NCI-H446 treated with DMSO at 0.1 percent for 48 hours (cell line): ENCODE results near the gene ISY1.
A peak's percentile ranks its signal among the peaks of the same experiment; 100 is the strongest.
"Not testable (repeated sequence)": the region's sequence is repeated elsewhere in the genome, so short reads cannot be mapped to it uniquely, and the experiment has no call there.

Experiments
- DNase-seq: peaks from one replicate; lab custom pipeline; 2025; lab: John Stamatoyannopoulos, UW

The ISY1 gene

DNA sequence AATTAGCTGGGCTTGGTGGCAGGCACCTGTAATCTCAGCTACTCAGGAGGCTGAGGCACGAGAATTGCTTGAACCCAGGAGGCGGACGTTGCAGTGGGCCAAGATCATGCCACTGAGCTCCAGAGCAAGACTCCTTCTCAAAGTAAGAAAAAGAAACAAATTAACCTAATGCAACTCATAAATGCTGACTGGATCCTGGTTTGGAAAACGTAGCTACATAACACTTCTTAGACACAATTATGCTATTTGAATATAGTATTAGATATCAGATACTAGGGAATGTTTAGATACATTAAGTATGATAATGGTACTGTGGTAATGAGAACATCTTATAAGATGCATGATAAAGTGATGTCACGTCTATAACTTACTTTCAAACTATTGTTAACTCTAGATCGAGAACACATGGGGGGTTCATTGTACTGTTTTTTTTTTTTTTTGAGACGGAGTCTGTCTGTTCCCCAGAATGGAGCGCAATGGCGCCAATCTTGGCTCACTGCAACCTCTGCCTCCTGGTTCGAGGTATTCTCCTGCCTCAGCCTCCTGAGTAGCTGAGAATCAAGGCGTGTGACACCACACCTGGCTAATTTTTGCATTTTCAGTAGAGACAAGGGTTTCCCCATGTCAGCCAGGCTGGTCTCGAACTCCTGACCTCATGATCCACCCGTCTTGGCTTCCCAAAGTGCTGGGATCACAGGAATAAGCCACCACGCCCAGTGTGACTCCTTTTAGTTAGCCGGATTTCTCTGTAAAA lies 5.9 kb upstream of the ISY1 start:
- no peak for DNase-seq

DNA sequence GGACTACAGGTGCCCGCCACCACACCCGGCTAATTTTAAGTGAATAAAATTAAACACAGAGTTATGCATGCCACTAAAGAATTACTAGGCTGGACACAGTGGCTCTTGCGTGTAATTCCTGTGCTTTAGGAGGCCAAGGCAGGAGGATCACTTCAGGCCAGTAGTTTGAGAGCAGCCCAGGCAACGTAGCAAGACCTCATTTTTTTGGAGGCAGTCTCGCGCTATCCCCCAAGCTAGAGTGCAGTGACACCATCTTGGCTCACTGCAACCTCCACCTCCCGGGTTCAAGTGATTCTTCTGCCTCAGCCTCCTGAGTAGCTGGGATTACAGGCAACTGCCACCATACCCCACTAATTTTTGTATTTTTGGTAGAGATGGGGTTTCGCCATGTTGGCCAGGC lies 4.7 kb upstream of the ISY1 start:
- not testable (repeated sequence) for DNase-seq

DNA sequence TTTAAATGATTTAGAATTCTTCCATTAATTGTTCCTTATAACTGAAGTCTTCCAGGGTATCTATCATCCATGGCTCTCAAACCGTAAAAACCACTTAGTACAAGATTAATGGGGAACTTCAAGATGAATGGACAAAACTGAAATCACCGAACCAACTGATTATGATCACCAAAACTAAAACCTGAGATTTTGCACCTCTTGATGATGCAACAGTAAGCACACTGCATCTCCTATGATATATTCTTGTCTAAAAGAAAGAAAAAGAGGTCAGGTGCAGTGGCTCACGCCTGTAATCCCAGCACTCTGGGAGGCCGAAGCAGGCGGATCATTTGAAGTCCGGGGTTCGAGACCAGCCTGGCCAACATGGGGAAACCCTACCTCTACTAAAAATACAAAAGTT lies 3.6 kb upstream of the ISY1 start:
- DNase-seq: no peak

DNA sequence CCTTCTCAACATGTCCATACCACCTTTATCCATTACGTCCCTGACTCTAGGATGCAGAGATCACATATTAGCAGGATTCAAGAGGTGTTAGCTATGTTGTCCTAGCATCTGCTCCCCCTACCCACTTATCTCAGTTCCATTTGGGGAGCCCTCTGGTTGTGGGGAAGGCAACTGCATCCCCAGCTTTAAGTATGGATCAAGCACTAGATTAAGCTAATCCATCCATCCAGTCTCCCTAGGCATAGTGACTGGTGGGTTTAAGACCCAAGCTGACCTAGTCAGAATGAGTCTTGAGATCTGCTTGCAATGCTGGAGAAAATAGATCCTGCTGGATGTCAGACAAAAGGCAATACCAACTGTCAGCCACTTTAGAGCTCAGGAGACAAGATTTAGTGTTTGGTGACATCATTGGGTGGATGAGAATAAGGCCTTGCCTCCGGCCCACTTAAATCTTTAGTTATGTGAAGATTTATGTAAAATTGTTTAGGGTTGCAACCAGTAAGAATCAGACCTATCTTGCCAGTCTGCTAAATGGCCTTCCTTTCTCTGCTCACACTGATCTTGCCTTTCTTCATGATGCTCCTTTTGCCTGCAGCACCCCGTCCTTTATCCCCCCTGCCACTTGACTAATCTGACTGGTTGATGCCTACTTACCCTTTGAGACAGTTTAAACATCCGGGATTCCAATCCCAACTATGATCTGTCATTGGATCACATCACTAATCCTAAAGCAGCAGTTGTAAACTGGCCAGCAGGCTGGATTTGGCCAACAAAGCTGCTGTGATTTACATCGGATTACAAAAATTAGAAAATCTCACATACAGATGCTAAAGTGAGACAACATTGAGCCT lies 2.1 kb upstream of the ISY1 start:
- no peak for DNase-seq

DNA sequence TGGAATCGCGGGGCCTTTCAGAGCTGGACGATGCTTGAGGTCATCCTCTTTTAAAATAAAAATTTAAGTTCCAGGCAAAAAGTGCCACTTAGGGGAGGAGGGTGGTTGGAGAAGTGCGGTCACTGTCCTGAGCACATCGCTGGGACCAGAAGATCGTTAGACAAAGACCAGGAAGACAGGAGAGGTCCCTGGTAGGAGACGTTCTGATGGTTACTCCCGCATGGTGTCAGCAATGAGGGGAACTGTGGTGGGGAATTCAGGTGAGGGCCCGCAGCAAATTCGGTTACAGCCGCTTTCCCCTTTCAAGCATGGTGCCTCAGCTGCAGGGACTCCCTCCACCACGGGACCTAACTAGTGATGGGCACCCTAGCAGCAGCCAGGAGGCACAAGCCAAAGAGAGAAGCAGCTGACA lies 1.0 kb upstream of the ISY1 start:
- DNase-seq: no peak

DNA sequence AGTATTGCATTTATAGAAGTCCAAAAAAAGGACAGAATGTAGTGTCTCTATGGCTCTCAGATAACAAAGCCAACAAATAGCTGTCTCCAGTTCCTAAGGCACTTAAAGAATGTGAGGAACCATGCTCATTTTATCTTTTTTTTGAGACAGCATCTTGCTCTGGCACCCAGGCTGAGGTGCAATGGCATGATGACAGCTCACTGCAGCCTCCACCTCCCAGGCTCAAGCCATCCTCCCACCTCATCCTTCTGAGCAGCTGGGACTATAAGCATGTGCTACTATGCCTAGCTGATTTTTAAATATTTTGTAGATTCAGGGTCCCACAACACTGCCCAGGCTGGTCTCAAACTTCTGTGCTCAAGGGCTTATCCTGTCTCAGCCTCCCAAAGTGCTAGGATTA lies 16.1 kb downstream of the ISY1 start:
- DNase-seq: no peak

DNA sequence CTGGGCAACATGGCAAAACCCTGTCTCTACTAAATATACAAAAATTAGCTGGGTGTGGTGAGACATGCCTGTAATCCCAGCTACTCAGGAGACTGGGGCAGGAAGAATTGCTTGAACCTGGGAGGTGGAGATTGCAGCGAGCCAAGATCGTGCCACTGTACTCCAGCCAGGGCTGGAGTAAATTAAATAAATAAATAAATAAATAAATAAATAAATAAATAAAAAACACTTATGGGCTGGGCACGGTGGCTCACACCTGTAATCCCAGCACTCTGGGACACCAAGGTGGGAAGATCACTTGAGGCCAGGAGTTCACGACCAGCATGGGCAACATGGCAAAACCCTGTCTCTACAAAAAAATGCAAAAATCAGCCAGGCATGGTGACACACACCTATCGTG lies 19.9 kb downstream of the ISY1 start:
- not testable (repeated sequence) for DNase-seq

DNA sequence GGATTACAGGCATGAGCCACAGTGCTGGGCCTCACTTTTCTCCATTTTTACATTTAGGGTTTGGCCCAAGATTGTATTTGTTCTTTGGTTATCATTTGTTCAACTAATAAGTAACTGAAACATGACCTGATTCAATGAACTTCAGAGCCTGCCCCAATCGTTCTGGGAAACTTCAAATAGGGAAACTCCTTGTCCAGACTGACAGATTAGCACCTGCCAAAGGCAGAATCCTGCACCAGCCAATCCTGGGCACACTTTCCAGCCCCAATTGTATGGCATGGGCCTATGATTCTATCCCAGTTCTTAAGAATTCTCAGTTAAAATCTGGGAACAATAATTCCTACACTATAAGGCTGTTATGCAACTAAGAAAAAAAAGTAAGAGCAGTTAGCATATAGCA lies 21.0 kb downstream of the ISY1 start:
- no peak for DNase-seq

DNA sequence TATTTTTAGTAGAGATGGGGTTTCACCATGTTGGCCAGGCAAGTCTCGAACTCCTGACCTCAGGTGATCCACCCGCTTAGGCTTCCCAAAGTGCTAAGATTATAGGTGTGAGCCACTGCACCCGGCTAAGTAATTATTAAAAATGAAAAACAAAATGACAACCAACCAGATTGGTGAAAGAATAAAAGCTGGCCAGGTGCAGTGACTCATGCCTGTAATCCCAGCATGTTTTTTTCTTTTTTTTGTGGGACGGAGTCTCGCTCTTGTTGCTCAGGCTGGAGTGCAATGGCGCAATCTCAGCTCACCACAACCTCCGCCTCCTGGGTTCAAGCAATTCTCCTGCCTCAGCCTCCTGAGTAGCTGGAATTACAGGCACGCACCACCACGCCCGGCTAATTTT lies 24.6 kb downstream of the ISY1 start:
- DNase-seq: not testable (repeated sequence)

DNA sequence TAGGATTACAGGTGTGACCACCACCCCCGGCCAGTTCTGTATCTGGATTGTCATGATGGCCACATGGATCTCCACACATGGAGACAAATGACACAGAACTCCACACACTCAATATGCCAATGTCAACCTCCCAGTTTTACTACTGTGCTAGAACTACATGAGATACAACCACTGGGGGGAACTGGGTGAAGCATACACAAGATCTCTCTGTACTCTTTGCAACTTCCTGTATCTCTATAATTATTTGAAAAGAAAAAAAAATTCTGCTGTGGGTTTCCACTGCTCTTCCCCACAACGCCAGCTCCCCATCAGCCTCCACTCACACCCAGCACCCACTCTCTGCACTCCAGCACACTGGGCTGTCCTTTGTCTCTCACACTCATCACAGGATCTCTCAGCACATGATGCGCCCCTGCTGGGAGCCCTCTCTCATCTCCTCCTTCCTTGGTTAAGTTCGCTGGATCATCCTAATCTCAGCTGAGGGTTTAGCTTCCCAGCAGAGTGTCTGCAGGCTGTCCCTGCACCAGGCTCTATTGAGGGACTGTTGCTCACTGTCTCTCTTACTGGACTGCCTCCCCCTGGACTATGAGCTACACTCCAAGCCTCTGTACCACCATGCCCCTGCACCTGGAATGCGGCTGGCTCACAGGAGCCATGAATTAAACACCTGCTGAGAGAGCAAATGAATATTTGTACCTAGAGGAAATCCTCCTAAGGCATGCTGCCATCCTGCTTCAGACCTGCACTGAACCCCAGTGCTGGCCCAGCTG lies 28.6 kb downstream of the ISY1 start:
- DNase-seq: no peak

DNA sequence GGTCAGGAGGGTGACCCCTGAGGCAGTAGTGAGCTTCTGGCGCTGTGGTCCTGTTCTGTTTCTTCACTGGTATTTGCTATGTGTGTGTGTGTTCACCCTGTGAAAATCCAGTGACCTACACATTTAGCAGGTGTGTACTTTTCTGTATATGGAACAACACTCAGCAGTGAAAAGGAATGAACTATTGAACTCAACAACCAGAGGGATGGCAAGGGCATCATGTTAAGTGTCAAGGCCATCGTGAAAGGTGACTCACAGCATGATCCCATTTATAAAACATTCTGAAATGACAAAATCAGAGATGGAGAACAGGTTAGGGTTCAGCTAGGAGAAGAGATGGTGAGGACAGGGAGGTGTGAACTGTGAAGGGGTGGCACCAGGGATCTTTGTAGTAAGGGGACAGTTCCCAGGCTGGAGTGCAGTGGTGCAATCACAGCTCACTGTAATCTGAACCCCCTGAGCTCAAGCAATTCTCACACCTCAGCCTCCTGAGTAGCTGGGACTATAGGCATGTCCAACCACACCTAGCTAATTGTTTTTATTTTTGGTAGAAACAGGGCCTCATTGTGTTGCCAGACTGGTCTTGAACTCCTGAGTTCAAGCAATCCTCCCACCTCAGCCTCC lies 29.3 kb downstream of the ISY1 start:
- DNase-seq: no peak

DNA sequence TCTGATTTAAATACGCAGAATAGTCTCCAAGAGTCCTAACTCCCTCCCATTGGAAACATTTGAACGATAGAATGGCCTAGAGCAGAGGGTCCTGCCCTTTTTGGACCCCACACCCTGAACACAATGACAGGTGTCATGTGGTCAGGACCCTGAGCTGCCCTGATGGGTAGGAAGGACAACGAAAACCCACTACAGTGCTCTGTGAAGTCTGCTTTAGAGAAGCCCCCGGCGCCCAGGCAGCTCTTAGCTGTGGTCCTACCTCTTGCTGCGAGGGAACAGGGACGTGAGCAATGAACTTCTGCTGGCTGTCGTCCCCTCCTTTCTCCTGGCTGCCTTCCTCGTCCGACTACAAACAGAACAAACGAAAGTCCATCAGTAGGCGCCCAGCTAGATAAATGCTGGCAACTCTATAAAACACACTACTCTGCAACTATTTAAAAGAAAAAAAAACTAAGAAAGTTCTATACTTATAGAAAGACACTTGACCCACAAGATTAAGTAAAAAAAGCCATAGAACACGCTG lies 30.5 kb downstream of the ISY1 start:
- no peak for DNase-seq

DNA sequence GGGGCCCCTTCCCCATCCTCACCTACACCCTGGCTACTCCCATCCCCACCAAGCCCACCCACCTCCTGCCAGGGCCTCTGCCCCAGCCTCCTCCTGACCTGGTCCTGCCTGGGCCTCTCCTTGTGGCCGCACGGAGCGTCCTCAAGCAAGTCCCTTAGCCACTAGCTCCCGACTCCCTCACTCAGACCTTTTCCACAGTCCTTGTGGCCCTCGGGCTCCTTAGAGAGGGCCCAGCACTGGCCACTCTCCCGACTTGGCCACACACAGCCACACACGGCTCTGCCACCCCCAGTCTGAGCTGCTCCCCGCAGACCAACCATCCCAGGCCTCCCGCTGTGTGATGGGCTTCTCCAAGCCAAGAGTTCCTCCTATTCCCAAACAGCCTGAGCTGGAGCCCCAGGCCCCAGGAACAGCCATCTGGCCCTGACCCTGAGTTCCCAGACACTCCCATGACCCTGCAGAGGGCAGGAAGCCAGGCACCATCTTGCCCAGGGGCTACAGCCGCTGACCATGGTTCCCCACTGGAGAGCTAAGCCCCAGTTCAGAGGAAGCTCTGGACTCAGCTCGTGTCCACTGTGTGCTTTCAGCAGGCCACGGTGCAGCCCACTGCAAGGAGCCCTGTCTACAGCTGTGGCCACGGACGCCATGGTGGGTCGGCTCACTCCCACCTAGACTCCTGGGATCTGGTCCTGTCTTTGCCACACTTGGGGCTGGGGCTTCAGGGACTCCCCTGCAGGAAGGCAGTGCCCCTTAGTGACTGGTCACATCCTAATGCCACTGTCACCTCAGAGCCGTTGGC lies 32.3 kb downstream of the ISY1 start:
- no peak for DNase-seq

DNA sequence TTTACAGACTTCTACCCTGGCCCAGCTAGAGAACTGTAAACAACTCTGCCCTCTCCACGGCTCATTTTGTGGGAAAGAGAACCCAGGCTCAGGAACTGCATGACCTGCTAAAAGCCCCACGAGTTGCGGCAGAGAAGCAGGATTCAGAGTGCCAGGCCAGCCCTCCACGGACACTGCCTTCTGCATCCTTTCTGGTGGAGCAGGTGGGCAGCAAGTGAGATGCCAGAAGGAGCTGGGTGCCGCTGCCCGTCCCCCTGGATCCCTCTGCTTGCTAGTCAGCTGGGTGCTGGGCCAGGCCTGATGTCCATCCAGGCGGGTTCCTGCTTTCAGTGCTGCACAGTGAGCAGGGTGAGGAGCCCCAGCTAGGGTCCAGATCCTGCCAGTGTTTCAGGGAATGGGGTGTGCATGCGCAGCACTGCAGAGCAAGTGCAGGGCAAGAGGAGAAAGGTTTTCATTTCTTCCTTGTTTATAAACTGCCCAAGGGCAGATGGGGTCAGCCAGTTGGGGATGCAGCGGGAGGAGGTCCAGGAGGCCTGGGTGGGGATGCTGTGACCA lies 34.1 kb downstream of the ISY1 start:
- no peak for DNase-seq

DNA sequence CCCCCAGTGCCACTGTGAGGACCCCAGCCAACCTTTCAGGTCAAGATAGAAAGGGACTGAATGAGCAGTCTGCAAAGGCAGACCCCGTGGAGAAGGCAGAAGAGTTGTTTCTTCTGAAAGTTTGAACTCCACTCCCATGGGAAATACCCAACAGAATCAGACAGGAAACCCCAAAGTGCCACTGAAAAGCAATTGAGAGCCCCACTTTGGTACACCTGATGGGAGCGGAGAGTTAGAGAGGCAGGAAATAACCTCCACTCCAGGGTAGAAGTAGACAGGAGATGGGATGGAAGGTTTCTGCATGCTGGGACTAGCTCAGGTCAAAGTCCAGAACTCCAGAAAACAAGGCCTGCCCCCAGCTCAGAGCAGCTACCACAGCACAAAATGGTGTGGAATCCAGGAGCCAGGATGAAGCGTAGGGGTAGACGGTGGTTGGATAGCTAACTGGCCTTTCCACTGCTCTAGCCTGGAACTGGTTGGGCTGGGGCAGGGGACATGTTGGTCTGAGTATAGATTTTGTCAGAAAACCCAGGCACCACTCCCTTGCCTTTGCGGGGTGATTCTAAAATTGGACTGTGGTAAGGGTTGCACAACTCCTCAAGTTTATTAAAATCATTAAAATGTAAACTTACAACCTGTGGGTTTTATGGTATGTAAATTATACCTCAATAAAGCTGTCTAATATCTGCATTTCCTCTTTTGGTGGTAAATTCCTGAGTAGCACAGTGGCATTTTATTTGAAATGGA lies 37.4 kb downstream of the ISY1 start:
- no peak for DNase-seq

DNA sequence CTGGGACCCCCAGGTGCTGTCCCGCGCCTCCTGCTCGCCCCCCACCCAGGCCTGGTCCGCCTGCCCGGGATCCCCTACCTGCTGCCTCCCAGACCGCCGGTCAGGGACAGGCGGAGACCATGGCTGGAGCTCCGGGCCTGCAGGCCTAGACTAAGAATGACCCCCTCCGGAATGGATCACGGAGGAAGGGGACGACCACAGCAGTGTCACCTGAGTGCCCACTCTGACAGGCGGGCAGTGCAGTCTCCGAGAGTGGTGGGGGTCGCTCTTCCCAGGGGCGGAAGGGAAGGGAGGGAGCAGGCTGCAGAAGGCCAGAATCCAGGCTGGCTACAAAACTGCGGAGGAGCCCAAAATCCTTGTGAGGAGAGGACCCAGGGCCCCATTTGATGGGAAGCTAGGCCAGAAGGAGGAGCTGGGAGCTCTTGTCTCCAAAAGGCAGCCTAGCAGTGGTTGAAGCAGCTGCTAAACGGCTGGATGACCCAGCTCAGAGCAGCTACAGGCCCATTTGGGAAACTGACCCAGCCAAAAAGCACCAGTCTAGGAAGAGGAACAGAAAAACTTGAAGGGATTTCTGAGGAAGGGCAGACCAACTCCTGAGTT lies 38.4 kb downstream of the ISY1 start:
- no peak for DNase-seq

DNA sequence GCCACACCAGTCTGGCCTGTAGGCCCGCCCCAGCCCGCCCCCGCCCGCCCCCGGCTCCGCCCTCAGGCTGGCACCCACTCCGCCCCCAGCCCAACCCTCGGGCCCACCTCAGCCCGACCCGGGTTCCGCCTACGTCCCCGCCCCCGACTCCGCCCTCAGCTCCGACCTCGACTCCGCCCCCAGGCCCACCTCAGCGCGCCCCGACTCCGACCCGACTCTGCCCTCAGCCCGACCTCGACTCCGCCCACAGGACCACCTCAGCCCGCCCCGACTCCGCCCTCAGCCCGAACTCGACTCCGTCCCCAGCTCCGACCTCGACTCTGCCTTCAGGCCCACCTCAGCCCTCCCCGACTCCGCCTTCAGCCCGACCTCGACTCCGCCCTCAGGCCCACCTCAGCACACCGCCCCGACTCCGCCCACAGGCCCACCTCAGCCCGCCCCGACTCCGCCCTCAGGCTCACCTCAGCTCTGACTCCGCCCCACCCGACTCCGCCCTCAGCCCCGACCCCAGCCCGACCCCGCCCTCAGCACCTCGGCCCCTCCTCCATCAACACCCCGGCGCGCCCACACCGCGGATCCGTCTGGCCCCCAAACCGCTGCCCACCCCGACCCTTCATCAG lies 39.0 kb downstream of the ISY1 start, which contains the start of gene RAB43:
Gene RAB43 (minus strand): TSS at position 13 of the 620 bp plus-strand sequence. CDS start 315 bp downstream, outside the sequence.
- DNase-seq: peak; percentile 25

DNA sequence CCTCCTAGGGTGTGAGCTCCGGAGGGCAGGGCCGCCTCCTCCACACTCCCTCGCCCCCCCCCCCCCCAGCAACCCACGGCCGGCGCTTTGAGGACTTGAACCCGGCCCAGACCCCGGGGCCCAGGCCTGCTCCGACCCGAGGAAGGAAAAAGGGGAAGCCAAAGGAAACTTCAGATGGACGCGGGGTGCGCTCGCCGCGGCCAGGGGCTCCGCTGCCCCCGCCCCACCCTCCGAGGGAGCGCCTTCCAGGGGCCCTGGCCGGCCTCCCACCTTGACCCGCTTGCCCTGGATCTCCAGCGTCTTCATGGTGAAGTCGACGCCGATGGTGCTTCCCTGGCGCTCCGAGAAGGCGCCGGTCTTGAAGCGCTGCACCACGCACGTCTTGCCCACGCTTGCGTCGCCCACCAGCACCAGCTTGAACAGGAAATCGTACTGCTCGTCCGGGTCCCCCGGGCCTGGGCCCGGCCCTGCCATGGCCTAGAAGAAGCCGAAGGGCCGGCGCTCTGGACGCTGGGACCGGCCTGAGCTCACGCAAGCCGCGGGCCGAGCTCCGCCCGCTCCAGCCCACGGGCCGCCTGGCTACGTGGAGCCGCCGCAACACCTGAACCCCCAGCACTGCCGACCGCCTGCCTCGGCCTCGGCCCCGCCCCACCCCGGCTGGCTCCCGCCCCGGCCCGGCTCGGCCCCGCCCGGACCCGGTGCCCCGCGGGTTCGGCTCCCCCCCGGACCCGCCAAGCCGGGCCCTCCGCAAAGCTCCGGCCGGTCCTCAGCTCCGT lies 39.7 kb downstream of the ISY1 start:
- no peak for DNase-seq
